AG09309 (cell line): ENCODE data around the gene SORCS1.

Source experiments
- DNase-seq: peaks from one replicate; pipeline ENCODE4 v3.0.0-alpha.2; 2010; ENCODE audit warnings: low read depth
- H3K4me3 ChIP-seq: 2 replicates; pipeline ENCODE4 v1.5.1; 2011; ENCODE audit warnings: mild to moderate bottlenecking, low read depth, low read length, moderate library complexity; ENCODE audit not compliant: control insufficient read depth
- CTCF ChIP-seq: IDR thresholded peaks from 2 replicates; pipeline ENCODE4 v1.5.1; 2011; ENCODE audit warnings: mild to moderate bottlenecking, low read depth, low read length, inconsistent platforms; ENCODE audit not compliant: insufficient read depth, control insufficient read depth; ENCODE audit errors: missing control alignments

Gene SORCS1

GRCh38 chr10:106571192-106571946 is 593.1 kb downstream of the SORCS1 start:
- TF ChIP-seq CTCF, result no peak
- no peak overlapping the region for H3K4me3 ChIP-seq
- DNase-seq, result no peak

DNA sequence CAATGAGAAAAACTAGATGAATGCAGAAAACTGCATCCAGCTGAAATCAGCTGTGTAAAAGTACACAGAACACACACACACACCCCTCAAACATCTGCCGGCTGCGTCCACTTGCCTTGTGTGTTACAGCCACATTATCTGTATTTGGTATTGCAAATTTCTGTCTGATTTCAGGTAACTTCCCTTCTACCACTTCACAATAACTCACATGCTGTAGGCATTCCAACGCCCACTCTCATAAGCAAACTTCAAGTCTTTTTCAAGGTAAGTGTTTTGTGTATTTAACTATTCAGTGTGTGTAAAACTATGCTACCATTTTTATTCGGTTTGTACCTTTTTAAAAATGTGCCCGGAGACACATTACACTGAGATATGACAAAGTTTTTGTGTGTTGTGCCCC is 594.2 kb downstream of the SORCS1 start:
- H3K4me3 ChIP-seq, result no peak overlapping the region
- no peak for DNase-seq
- no peak for TF ChIP-seq CTCF

GRCh38 chr10:106567629-106568028 is 596.9 kb downstream of the SORCS1 start:
- DNase-seq, result no peak
- no peak overlapping the region for H3K4me3 ChIP-seq
- no peak for TF ChIP-seq CTCF

GRCh38 chr10:106566873-106567272 is 597.6 kb downstream of the SORCS1 start:
- DNase-seq, result no peak
- H3K4me3 ChIP-seq, result no peak overlapping the region
- no peak for TF ChIP-seq CTCF

DNA sequence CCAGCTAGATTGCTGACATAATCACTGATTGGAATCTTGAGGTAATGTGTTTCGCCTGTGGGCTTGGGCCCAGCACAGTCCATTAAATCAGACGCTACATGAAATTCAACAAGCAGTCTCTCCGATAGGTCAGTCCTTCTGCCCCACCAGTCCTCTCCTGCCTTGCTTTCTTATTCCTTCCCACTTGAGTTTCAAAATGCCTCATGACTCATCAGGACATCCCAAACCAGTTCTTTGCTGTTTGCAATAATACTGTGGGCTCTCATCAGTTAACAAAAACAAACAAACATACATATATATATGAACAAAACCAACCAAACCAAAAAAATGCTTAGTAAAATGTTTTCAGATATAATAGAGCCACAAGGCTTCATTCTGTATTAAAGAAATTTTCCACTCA is 599.0 kb downstream of the SORCS1 start:
- no peak for TF ChIP-seq CTCF
- no peak overlapping the region for H3K4me3 ChIP-seq
- no peak for DNase-seq

GRCh38 chr10:106563384-106563783 is 601.1 kb downstream of the SORCS1 start:
- H3K4me3 ChIP-seq, result no peak overlapping the region
- TF ChIP-seq CTCF, result no peak
- no peak for DNase-seq
